Measurements from ENCODE around the gene EIPR1. TPM values are rescaled to one million over a fixed set of nuclear protein-coding genes. Genes with fewer than 3 reads are reported as not detected.

The EIPR1 gene
- polyA plus RNA-seq, 1 experiment, result 49.2 TPM

DNA sequence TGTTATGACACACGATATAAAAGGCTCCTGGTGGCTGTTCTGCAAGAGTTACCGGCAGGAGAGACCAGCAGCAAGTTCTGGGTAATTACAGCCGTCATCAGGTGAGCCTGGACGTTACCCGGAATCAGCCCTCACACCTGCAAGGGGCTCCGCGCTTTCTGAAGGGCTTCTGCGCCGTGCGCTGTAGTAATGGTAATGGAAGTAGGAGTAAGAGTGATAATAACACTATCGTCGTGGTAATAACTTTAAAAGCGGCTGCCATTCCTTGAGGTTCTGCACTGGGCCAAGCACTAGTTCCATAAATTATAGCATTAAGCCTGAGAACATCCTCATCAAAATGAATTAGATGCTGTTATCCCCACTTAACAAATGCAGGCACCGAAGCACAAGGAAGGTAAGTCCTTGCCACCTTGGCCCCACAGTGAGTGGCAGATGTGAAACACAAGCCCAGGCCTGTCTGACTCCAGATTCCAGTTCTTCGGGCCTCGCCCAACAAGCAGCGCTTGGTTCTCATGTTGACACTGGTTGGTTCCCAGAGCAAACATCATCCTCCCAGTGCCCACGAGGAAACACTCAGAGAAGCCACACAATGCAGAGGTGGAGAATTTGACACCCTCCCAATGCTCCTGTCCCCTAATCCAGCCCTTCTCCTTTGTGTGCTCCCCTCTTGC lies 205.2 kb downstream of the EIPR1 start:
- POLR2A ChIA-PET, result no interaction called here
- no peak overlapping the region for H3K4me3 ChIP-seq (ENCODE audit: low read depth, low read length)

DNA sequence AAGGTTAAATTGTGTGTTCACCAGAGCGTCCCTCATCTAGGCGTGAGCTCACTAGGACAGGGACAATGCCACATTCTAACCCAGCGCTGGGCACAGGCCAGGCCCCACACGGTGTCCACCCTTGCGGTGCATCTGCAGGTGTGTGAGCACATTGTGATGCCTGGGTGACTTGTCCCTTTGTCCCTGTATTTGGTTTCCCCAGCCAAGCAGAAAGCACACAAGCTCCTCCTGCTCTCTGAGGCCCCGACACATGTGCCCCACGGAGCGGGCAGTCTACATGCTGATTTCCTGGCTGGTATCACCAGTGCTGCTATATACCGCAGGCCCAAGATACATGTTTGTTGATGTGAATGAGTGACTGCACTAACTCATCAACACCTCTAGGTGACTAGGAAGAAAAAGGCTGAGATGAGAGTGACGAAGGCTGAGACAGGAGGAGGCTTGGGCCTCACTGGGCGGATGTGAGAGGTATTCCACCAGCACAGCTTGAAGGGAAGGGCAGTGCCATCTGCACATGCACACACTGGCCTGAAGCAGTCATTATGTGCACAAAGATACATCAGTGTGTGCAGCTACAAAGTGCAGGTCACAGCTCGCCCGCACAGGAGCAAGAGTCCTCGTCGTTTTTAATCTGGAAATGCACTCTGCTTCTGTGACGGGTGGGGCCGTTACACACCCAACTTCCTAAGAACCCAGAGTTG lies 205.9 kb downstream of the EIPR1 start:
- POLR2A ChIA-PET, result no interaction called here
- DNase-seq (ENCODE audit: low read depth), result no peak

More for the DNA sequence above, 205.2 kb downstream of the EIPR1 start:
- CTCF ChIA-PET, result no interaction called here
- Histone ChIP-seq H3K36me3 (ENCODE audit: control insufficient read depth, insufficient read depth, low read length) (peaks cover 1% of the 10 kb centered on the region), H3K27me3 (ENCODE audit: control insufficient read depth, insufficient read depth, low read length) (no peaks in the 10 kb centered on the region)
- TF ChIP-seq CTCF (IDR thresholded peaks at IDR 0.05; ENCODE audit: insufficient read depth, low read depth, low read length), result no peak
- no peak for DNase-seq (ENCODE audit: low read depth)

DNA sequence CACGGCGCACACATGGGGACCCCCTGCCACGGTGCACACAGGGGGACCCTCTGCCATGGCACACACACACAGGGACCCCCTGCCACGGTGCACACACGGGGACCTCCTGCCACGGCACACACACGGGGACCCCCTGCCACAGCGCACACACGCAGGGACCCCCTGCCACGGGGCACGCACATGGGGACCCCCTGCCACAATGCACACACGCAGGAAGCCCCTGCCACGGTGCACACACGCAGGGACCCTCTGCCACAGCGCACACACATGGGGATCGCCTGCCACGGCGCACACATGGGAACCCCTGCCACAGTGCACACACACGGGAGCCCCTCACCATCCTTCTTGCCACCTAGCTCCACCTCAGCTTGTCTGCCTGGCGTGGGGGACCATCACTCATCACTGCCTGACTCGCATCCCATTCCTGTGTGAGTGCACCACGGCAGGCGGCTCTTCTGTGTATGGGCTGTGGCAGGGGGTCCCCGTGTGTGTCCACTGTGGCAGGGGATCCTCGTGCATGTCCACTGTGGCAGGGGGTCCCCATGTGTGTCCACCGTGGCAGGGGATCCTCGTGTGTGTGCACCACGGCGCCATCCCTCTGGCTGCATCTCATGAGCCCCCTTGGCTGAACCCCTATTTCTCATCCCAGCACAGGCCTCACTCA lies 206.7 kb downstream of the EIPR1 start:
- Histone ChIP-seq H3K4me3 (ENCODE audit: low read depth, low read length) (no peak overlapping the region), H3K36me3 (ENCODE audit: control insufficient read depth, insufficient read depth, low read length) (no peaks in the 10 kb centered on the region; the same call in none of the 2 replicates), H3K27me3 (ENCODE audit: control insufficient read depth, insufficient read depth, low read length) (no peaks in the 10 kb centered on the region)
- no peak for TF ChIP-seq CTCF (IDR thresholded peaks at IDR 0.05; ENCODE audit: insufficient read depth, low read depth, low read length)
- CTCF ChIA-PET, result no interaction called here
- no peak for DNase-seq (ENCODE audit: low read depth)
- POLR2A ChIA-PET, result no interaction called here

More for the DNA sequence above, 205.9 kb downstream of the EIPR1 start:
- CTCF ChIA-PET, result no interaction called here
- Histone ChIP-seq H3K27me3 (ENCODE audit: control insufficient read depth, insufficient read depth, low read length) (no peaks in the 10 kb centered on the region), H3K36me3 (ENCODE audit: control insufficient read depth, insufficient read depth, low read length) (no peaks in the 10 kb centered on the region; the same call in none of the 2 replicates), H3K4me3 (ENCODE audit: low read depth, low read length) (no peak overlapping the region)
- no peak for TF ChIP-seq CTCF (IDR thresholded peaks at IDR 0.05; ENCODE audit: insufficient read depth, low read depth, low read length)

- peak; percentile 25; the same call in 1 of the 2 replicates for TF ChIP-seq CTCF (IDR thresholded peaks at IDR 0.05; ENCODE audit: insufficient read depth, low read depth, low read length)
- no peaks in the 10 kb centered on the region; the same call in none of the 2 replicates for H3K36me3 ChIP-seq (ENCODE audit: control insufficient read depth, insufficient read depth, low read length)
- H3K4me3 ChIP-seq (ENCODE audit: low read depth, low read length), result no peak overlapping the region
- no peaks in the 10 kb centered on the region for H3K27me3 ChIP-seq (ENCODE audit: control insufficient read depth, insufficient read depth, low read length)
- ChIA-PET POLR2A (no interaction called here), CTCF (interaction anchor here (0.7 to 1.6 kb wide), 5 partner anchors 9 to 48 kb away, joined by 3 to 4 read pairs (median 3); no protein-coding TSS in a partner anchor)
- peak; percentile 20 for DNase-seq (ENCODE audit: low read depth)
These were observed 208.3 kb downstream of the EIPR1 start for GRCh38 chr2:3169106-3169870.
